SKM-1 treated with dmso at 0.1 percent for 144 hours (cell line): ENCODE data around the gene BAZ1B.
A peak's percentile ranks its signal among the peaks of the same experiment; 100 is the strongest.
"Not testable (repeated sequence)": the region's sequence is repeated elsewhere in the genome, so short reads cannot be mapped to it uniquely, and the experiment has no call there.

ENCODE experiments used
- DNase-seq: peaks from one replicate; lab custom pipeline; 2025; ENCODE audit not compliant: unreplicated experiment; lab: John Stamatoyannopoulos, UW

The BAZ1B gene, protein sequence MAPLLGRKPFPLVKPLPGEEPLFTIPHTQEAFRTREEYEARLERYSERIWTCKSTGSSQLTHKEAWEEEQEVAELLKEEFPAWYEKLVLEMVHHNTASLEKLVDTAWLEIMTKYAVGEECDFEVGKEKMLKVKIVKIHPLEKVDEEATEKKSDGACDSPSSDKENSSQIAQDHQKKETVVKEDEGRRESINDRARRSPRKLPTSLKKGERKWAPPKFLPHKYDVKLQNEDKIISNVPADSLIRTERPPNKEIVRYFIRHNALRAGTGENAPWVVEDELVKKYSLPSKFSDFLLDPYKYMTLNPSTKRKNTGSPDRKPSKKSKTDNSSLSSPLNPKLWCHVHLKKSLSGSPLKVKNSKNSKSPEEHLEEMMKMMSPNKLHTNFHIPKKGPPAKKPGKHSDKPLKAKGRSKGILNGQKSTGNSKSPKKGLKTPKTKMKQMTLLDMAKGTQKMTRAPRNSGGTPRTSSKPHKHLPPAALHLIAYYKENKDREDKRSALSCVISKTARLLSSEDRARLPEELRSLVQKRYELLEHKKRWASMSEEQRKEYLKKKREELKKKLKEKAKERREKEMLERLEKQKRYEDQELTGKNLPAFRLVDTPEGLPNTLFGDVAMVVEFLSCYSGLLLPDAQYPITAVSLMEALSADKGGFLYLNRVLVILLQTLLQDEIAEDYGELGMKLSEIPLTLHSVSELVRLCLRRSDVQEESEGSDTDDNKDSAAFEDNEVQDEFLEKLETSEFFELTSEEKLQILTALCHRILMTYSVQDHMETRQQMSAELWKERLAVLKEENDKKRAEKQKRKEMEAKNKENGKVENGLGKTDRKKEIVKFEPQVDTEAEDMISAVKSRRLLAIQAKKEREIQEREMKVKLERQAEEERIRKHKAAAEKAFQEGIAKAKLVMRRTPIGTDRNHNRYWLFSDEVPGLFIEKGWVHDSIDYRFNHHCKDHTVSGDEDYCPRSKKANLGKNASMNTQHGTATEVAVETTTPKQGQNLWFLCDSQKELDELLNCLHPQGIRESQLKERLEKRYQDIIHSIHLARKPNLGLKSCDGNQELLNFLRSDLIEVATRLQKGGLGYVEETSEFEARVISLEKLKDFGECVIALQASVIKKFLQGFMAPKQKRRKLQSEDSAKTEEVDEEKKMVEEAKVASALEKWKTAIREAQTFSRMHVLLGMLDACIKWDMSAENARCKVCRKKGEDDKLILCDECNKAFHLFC (N-terminal part only)

DNA sequence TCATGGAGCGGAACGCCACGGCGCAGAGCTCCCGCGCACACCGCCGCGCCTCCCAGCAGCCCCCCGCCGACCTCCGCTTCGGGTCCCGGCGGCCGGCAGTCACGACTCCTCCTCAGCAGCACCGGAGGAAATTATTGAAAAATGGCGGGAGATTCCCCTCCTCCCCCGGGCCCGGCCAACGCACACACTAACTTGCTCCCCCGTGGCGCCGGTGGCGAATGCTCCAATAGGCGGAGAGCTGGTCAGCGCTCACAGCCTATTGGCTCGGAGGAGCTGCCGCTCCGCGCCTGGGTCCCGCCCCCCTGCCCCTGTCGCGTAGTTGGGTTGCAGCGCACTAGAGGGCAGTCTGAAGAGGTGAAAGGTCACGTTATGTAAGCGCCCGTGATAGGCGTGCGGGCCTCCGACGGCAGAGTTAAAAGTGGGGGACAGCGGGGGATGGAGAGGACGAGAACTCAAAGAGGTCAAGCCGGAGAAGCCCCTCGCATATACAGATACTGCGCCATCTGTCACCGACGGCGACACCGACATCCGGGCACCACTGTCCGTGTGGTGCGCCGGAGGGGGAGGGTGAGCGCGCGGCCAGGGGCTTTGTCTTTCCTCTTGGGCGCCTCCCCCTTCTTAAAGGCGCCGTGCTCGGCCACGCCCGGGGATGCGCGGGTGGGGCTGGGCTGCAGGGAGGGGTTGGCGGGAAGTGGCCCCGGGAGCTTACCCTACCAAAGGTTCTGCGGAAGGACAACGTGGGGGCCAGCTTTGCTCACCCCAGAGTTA lies at the start of gene BAZ1B:
Gene BAZ1B (minus strand): TSS at position 189 of the 768 bp plus-strand sequence. CDS start 360 bp downstream, outside the sequence.
- DNase-seq, result peak; percentile 96

DNA sequence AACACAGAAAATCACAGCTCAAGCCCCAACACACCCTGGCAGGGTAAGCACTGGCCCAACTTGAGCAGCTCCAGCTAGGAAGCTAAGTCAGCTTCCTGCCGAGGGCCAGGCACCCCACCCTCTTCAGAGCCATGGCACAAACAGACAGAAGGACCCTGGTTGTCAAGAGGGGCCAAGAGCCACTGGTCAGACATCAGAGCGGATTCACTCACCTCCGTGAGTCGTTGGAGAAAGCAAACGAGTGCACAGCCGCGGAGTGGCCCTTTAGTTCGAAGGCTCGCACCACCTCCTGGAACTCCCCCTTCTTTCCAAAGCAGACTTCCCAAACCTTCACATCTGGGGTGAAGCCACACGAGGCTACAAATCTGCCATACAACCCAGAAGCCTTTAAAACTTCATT lies 48.9 kb upstream of the BAZ1B start:
- DNase-seq, result no peak

DNA sequence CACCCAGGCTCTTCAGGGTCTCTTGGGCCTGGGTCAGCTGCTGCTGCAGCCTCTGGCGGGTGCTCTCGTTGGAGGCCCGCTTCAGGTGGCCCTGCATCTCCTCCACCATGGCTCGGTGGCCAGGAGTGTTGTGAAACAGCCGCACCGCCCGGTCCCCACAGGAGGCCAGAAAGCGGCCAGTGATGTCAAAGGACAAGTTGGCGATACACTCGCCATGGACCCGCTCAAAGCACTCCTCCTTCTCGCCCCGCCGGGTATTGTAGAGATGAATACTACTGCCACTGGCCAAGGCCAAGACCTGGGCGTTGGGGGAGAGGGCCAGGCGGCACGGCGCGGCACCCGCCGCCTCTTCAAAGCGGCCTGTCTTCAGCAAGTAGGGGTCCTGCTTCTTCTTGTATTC lies 48.4 kb upstream of the BAZ1B start:
- no peak for DNase-seq

DNA sequence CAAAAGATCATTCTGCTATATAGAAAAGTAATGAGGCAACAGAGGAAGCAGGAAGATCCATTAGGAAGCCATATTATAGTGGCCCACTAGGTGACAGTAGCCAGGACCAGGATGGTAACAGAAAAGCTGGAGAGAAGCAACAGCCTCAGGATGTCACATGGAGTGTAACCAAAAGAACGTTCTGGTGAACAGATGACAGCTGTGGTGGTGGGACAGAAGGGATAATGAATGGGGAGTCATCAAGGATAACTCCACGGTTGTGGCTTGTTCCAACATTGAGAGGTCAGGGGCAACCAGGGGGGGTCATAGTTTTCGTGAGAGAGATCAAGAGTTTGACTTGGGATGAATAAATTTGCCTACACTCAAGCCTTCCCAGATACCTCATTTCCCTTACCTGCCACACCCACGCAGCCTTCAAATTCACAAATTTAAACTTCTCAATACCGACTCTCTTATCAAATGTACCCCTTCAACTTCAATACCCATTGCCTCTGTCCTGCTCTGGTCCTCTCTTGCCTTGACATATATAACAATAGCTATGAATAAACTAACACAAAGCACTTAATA lies 47.0 kb upstream of the BAZ1B start:
- no peak for DNase-seq

DNA sequence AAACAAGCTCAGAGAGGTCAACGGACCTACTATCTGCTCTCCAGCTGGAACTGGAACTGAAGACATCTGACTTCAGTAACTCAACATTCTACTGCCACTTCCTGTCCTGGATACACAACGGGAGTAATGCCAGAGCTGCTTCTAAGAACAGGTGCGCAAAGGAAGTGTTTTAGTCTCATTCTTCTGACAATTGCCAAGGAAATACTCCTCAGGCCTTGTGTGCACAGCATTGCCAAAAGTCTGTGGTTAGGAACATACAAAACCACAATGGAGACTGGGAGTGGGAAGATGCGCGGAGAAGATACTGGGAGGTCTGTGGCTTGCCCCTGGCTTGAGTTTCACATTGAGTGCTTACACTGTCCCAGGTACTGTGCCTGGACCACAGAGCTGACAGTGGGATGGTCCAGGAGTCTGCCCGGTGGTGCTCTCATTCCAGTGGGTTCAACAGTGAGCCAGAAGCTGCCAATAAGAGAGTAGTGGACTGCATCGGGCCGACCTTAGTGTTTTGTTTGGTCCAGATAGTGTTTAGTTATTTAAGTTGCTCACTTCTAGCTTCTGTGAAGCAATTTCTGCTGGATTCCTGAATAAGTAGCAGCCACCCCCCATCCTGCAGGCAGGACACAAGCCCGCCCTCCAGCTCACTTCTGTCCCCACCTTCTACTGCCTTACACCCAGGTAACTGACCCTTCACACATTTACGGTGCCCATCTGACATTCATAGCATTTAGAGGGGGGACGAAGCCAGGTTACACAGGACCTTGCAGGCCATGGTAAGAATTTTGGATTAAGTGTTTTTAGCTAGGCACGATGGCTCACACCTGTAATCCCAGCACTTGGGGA lies 46.0 kb upstream of the BAZ1B start:
- no peak for DNase-seq

DNA sequence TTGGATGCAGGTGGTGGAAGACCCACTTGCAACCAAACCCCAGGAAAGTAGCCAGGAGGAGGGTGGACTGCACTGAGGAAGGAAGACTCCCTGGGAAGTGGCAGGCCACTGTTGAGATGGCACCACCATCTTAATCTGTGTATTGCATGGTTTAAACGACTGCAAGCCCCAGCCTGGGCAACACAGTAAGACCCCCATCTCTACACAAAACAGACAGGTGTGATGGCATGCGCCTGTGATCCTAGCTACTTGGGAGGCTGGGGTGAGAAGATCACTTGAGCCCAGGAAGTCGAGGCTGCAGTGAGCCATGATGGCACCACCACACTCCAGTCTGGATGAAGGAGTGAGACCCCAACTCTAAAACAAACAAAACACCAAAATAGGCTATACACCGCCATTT lies 45.0 kb upstream of the BAZ1B start:
- no peak for DNase-seq

DNA sequence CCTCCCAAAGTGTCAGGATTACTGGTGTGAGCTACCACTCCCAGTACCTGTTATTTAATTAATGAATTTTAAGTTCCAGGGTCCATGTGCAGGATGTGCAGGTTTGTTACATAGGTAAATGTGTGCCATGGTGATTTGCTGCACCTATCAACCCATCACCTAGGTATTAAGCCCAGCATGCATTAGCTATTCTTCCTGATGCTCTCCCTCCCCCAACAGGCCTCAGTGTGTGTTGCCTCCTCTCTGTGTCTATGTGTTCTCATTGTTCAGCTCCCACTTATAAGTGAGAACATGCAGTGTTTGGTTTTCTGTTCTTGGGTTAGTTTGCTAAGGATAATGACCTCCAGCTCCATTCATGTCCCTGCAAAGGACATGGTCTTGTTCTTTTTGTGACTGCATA lies 44.3 kb upstream of the BAZ1B start:
- DNase-seq, result not testable (repeated sequence)

DNA sequence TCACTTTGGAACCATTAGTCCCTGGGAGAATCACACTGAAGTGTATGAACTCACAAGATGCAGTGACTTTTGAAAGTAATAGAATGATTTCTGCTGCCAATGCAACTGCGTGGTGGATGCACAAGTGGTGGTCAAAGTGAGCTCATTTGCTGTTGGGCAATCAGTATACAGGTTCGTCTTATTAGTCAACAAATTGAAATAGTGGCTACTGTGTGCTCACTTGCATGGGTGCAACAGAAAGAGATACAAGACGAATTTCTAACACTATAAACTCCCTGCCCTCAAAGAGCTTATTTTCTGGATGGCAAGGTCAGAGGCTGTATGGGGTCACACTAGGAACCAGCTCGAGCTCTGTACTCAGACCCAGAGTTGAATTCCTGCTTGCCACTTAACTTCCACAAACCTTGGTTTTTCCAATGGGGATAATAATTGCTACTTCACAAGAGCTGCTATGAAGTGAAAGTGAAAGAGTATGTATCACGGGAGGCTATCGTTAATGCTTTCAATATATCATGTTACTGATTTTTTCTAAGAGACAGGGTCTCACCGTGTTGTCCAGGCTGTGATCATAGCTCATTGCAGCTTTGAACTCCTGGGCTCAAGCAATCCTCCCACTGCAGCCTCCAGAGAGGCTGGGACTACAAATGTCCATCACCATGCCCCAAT lies 43.7 kb upstream of the BAZ1B start:
- DNase-seq, result no peak

DNA sequence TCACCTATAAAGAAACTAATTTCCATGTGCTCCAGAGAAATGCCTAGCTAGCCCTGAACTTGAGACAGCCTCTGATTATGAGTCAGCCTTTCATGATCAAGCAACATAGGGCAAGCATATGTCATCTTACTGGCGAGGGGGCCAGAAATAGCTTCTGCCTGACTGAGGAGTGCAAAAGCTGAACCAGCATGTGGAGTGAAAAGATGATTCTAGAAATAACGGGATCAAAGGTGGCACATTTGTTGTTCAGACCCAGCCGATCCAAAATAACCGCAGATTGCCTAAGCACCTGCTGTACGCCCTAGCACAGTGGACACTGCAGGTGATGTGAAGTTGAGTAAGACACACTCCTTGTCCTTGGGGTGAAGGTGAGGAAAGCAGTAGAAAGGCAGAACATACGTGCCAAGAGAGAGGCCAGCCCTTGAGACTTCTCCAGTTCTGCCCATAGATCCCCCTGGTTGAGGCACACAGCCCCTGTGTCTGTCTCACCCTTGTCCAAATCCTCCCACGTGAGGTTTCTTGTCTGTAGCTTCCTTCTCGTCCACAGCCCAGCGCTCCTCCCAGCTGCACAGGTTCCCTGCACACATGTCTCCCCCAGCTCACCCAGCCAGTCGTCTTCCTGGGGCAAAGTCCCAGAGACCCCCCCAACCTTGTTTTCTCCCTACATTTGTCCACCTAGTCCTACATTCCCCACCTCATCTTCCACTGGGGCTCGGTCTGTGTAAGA lies 38.2 kb upstream of the BAZ1B start:
- DNase-seq, result no peak

DNA sequence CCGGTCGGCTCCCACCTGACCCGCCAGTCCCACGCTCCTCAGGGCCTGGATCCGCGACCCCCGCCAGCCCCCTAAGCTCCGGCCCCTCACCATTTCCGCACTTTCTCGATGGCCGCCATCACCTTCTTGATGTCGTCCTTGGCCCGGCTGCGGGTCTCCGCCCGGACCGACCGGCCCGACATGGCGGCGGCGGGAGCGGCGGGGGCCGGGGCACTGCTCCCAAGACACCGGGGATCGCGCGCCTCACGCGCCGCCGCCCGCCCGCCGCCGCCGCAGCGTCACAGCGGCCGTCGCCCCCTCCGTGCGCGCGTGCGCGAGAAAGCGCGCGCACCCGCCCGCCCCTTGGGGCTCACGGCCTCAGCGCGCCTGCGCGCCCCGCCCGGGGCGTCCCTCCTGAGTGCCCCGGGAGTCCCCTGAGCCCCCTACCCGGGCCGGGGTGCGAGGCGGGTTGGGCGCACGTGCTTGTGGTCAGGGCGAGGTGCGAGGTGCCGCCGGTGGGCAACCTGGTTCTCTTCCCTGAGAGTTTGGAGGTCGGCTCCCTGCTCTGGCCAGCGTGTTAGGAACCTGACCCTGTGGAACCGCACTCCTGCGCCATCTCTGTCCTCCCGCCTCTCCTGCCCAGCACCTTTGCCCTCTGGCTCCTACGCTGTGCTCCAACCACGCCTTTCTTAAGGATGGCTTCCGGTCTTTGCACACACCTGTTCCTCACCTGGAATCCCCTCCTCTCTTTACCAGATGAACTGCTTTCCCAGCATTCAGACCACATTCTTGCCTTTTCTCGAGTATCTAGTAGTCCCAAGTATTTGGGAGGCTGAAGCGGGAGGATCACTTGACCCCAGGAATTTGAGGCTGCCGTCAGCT lies 35.5 kb upstream of the BAZ1B start, which contains the start of gene BCL7B:
Gene BCL7B (minus strand): TSS at position 294 of the 861 bp plus-strand sequence. CDS start 112 bp downstream, at position 182.
- peak; percentile 39 for DNase-seq

DNA sequence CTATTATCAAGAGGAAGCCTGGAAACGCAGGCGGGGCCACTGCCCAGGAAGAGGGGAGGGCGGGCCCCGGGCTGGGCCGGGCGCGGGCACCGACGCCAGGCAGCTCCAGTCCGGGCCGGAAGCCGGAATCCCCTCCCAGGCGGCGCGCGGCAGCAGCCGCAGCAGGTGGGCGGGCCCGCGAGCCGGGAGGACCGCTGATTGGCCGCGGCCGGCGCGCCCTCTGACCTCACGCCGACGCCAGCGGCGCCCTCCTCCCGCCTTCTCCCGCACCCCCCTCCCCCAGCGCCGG lies 35.0 kb upstream of the BAZ1B start:
- peak; percentile 92 for DNase-seq

DNA sequence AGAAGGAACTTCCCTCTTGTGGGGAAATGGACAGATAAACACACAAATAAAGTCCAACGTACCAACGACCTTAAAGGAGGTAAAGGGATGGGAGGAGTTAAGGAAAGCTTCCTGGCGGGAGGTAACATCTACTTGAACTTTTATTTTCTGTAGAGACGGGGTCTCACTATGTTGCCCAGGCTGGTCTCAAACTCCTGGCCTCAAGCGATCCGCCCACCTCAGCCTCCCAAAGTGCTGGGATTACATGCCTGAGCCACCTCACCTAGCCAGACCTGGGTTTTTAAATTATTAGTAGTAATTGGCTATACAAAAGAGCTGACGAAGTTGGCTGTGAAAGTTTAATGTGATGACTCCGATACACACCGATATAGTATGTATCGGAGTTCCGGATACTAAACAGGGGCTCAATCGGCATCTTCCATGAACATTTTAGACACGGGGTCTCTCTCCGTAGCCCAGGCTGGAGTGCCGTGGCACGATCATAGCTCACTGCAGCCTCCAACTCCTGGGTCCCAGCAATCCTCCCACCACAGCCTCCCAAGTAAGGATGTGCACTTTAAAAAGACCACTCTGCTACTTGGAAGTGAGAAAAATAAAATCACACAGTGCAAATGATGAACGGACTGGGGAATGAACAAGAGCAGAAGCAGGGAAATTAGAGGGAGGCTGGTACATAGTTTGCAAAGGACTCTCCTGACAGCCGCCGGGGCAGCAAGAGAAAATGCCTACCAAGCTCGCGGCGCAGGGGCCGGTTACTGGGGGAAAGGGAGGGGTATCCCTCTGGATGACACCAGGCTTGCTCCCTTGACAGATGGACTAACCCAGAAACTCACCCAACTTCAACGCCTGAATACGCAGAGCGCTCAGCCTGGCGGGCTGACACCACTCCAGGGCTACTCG lies 34.4 kb upstream of the BAZ1B start:
- no peak for DNase-seq

DNA sequence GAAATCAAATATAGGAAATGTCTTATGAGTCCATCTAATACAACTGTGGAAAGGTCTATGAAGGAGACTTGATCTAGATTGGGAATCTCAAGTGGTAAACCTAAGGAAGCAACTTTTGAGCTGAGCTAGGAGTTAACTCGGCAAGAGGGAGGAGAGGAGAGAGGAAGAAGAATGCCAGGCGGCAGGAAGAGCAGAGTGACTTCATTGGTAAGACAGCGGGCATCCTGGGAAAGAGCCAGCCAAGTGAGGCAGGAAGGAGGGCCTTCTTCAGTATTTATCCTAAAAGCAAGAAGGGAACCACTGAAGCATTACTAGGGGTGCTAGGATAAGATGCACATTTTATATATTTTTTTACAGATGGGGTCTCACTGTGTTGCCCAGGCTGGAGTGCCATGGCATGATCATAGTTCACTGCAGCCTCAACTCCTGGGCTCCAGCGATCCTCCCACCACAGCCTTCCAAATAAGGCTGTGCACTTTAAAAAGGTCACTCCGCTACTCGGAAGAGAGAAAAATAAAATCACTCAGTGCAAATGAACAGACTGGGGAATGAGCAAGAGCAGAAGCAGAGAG lies 33.4 kb upstream of the BAZ1B start:
- DNase-seq, result no peak

DNA sequence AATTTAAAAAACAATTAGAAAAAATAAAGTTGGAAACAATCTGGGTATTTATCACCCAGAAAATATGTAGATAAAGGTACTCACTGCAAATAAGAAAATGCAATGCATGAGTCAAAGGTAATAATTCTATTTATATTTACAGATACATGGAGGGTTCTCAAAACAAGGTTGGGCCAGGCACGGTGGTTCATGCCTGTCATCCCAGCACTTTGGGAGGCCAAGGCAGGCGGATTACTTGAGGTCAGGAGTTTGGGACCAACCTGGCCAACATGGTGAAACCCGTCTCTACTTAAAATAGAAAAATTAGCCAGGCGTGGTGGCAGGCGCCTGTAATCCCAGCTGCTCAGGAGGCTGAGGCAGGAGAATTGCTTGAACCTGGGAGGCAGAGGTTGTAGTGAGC lies 28.0 kb upstream of the BAZ1B start:
- DNase-seq, result not testable (repeated sequence)

DNA sequence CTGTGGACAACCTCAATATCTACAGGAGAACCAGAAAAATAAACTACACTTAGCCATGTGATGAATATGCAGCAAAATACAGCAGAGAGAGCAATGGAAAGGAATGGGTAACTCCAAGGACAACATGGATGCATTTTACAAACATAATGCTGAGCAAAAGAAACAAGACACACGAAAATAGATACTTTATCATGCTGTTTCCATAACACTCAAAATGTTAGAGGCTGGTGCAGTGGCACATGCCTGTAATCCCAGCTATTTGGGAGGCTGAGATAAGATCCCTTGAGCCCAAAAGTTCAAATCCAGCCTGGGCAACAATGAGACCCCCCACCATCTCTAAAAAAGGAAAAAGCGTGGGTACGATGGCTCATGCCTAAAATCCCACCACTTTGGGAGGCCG lies 27.1 kb upstream of the BAZ1B start:
- DNase-seq, result no peak

DNA sequence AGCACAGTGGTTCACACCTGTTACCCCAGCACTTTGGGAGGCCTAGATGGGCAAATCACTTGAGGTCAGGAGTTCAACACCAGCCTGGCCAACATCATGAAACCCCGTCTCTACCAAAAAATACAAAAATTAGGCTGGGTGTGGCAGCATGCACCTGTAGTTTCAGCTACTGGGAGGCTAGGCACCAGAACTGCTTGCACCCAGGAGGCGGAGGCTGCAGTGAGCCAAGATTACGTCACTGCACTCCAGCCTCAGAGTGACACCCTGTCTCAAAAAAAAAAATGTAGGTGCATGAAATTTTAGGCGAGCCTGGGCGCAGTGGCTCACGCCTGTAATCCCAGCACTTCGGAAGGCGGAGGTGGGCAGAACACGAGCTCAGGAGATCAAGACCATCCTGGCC lies 25.7 kb upstream of the BAZ1B start:
- DNase-seq, result no peak
